OCI-LY1 (cell line): ENCODE results near the gene PRDM15.

Source experiments
- CTCF ChIP-seq: fragments of 200-600 bp; sonication (generic), shearing (Covaris generic); IDR thresholded peaks from 2 replicates; pipeline ENCODE4 v1.5.1; 2017; ENCODE audit warnings: mild to moderate bottlenecking, antibody characterized with exemption, low read length, moderate library complexity, mixed read lengths
- EZH2 ChIP-seq: fragments of 200-600 bp; sonication (generic), shearing (Covaris generic); IDR thresholded peaks from 2 replicates; pipeline ENCODE4 v1.8.0; 2017; ENCODE audit warnings: borderline replicate concordance, mixed run types, mild to moderate bottlenecking, antibody characterized with exemption, low read length, moderate library complexity, mixed read lengths

DNA sequence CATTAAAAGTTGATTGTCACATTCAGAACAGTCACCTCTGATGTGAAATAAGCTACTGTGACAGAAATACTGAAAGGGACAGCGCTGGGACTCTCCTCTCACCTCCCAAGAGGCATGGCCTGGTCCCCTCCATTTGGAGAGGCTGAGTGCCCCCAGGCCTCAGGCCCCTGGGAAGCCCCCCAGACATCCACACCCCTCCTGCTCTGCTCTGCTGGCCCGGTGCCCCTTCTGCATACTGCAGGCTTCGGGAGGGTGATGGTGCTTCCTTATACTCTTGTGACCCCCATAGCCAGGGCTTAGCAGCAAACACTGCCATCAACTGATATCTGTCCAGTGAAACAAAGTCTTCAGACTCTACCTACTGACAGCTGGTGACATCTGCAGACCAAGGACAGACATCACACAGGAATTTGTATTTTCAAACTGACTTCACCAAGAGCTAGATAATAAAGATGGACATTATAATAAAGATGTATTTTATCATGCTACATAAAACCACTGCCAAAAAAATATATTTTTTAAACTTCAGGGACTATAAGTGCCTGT lies 37.8 kb upstream of the PRDM15 start:
- TF ChIP-seq CTCF = peak; percentile 69
- TF ChIP-seq EZH2 = no peak
